ENCODE results near the gene JMJD7.

GRCh38 chr15:41852736-41853590 lies 25.1 kb downstream of the JMJD7 start:
- no peak for TF ChIP-seq CTCF (conservative IDR thresholded peaks at IDR 0.05; ENCODE audit: low read length)
- TF ChIP-seq EZH2phosphoT487 (IDR thresholded peaks at IDR 0.05; ENCODE audit: borderline replicate concordance), result no peak

Measured in Loucy (cell line).